GM12872 (cell line): ENCODE measurements around the gene ECHS1.

Experiments used
- TF ChIP-seq, protein P1 (sequence below): IDR thresholded peaks from 3 replicates; pipeline ENCODE4 v1.5.1; 2011; ENCODE audit warnings: low read depth, mild to moderate bottlenecking, low read length, moderate library complexity; ENCODE audit not compliant: insufficient read depth

ECHS1 gene

DNA sequence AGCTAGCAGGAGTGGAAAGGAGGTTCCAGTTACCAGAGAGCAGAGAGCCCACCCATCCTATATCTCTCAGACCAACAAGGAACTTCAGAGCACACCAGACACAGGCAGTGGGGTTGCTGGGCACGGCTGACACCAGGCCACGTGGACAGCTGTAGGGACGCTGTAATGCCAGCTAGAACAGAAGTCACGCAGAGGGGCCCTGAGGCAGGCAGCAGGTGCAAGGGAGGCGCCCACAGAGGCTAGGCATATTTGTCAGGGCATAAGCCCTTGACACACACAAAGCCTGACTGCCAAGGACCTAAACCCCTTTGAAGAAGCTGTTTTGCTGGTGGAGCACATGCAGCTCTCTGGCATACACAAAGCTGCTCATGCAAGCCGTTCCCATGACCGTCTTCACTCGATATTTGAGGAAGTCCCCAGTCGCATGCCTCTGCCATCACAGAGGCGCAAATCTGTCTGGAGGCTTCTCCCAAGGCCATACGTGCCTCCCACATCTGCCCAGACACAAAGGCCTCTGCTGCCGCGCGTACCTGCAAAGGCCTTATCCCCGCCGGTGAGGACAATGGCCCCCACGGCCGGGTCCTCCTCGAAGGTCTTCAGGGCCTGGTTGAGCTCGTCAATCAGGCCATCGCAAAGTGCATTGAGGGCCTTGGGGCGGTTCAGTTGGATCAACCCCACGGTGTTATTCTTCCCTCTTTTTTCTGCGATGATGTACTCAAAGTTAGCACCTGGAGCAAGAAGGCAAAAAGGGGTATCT, 2.9 kb downstream of the ECHS1 start:
- TF ChIP-seq, protein P1, sequence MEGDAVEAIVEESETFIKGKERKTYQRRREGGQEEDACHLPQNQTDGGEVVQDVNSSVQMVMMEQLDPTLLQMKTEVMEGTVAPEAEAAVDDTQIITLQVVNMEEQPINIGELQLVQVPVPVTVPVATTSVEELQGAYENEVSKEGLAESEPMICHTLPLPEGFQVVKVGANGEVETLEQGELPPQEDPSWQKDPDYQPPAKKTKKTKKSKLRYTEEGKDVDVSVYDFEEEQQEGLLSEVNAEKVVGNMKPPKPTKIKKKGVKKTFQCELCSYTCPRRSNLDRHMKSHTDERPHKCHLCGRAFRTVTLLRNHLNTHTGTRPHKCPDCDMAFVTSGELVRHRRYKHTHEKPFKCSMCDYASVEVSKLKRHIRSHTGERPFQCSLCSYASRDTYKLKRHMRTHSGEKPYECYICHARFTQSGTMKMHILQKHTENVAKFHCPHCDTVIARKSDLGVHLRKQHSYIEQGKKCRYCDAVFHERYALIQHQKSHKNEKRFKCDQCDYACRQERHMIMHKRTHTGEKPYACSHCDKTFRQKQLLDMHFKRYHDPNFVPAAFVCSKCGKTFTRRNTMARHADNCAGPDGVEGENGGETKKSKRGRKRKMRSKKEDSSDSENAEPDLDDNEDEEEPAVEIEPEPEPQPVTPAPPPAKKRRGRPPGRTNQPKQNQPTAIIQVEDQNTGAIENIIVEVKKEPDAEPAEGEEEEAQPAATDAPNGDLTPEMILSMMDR, result no peak

- TF ChIP-seq, protein P1, result no peak
Measured at GRCh38 chr10:133368153-133368552, 5.0 kb downstream of the ECHS1 start.

DNA sequence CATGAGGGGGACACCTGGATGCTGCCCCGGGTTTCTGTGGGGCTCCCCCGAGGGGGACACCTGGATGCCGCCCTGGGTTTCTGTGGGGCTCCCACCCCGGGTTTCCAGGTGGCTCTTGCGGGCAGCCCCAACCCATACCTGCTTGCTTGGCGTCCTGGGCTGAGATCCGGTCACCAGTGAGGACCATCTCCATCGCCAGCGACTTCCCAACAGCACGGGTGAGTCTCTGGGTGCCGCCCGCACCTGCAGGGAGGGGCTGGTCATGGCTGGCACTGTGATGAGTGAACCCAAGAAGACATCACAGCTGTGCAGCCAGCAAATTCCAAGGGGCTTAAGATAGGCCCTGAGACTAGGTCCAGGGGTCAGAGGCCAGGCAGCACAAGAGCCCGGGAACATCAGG, 6.4 kb downstream of the ECHS1 start:
- TF ChIP-seq, protein P1, result no peak

DNA sequence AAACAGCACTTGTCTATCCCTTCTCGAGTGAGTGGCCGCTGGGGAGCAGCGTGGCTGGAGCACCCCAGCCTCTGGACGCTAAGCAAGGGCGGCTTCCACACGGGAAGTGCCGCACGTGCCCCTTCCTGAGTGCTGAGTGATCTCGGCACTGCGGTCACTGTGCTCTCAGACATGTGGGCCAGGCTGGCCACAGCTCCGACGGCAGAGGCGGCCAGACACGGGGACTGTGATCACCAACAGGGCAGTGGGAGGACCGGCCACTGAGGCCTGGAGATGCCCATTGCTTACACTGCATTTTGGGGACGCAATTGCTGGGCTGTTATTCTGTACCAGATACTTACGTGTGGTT, 7.0 kb downstream of the ECHS1 start:
- TF ChIP-seq, protein P1, result no peak

GRCh38 chr10:133365461-133366129, 7.6 kb downstream of the ECHS1 start:
- TF ChIP-seq, protein P1, result no peak

GRCh38 chr10:133364645-133365431, 8.3 kb downstream of the ECHS1 start:
- TF ChIP-seq, protein P1, result no peak

- TF ChIP-seq, protein P1, result no peak
Measured at GRCh38 chr10:133362846-133363245, 10.3 kb downstream of the ECHS1 start.
